Esophagus squamous epithelium (tissue), 4 donors: ENCODE measurements around the gene RD3L.

Experiments
- POLR2A ChIP-seq, 4 donors: fragments of 450-650 bp; IDR thresholded peaks; one replicate each; pipeline ENCODE4 v1.6.1; 2017; ENCODE audit warnings: antibody characterized with exemption in 4 of 4, mild to moderate bottlenecking in 4 of 4, moderate library complexity in 3 of 4
- TF ChIP-seq, protein P1 (sequence below), 6 experiments: fragments of 450-650 bp in 4 of 6; fragments of 200-600 bp in 2 of 6; sonication (generic) in 2 of 6; IDR thresholded peaks; one replicate each; pipeline ENCODE4 v1.5.1; 2016 to 2019; ENCODE audit warnings: antibody characterized with exemption in 6 of 6, mild to moderate bottlenecking in 4 of 6, moderate library complexity in 4 of 6

DNA sequence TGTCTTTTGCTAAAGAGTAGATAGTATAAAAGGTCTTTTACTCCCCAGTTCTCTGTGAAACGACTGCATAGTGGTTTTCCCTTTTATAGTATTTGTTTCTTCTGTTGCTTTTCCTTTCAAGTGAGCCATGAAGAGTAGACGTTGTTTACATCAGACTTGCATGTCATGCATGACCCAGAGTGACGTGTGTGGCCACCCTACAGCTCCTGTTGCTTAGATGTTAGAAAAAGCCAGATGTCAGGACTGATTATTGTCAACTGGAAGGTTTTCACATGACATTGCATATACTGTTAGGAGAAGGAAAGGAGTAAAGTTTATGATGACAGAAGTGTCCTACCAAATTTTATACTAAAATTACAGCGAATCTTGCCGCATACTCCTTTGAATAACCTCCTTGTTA, 1.3 kb upstream of the RD3L start:
- TF ChIP-seq, protein P1, sequence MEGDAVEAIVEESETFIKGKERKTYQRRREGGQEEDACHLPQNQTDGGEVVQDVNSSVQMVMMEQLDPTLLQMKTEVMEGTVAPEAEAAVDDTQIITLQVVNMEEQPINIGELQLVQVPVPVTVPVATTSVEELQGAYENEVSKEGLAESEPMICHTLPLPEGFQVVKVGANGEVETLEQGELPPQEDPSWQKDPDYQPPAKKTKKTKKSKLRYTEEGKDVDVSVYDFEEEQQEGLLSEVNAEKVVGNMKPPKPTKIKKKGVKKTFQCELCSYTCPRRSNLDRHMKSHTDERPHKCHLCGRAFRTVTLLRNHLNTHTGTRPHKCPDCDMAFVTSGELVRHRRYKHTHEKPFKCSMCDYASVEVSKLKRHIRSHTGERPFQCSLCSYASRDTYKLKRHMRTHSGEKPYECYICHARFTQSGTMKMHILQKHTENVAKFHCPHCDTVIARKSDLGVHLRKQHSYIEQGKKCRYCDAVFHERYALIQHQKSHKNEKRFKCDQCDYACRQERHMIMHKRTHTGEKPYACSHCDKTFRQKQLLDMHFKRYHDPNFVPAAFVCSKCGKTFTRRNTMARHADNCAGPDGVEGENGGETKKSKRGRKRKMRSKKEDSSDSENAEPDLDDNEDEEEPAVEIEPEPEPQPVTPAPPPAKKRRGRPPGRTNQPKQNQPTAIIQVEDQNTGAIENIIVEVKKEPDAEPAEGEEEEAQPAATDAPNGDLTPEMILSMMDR (IDR thresholded peaks at IDR 0.05) = no peak
- no peak for TF ChIP-seq POLR2A (IDR thresholded peaks at IDR 0.05)
